Endodermal cell (in vitro differentiated cells): ENCODE measurements around the gene VIPR1. TPM values are rescaled to one million over a fixed set of nuclear protein-coding genes. Genes with fewer than 3 reads are reported as not detected.

Experiments used
- DNase-seq: peaks from one replicate; pipeline ENCODE4 v3.0.0-alpha.2; 2017
- H3K27ac ChIP-seq: 2 replicates; pipeline ENCODE4 v1.5.1; 2013; ENCODE audit warnings: mild to moderate bottlenecking, low read depth, low read length, moderate library complexity
- H3K27me3 ChIP-seq: 2 replicates; pipeline ENCODE4 v1.6.1; 2013; ENCODE audit warnings: mild to moderate bottlenecking, low read length, moderate library complexity; ENCODE audit not compliant: insufficient read depth, control insufficient read depth, poor library complexity, severe bottlenecking
- H3K36me3 ChIP-seq: 2 replicates; pipeline ENCODE4 v1.7.0; 2013; ENCODE audit warnings: mild to moderate bottlenecking, low read length, moderate library complexity; ENCODE audit not compliant: control insufficient read depth, insufficient read depth
- H3K4me1 ChIP-seq: one replicate; pipeline ENCODE4 v1.7.0; 2013; ENCODE audit warnings: low read length; ENCODE audit not compliant: control insufficient read depth, insufficient read depth
- H3K4me3 ChIP-seq: 2 replicates; pipeline ENCODE4 v1.5.1; 2013; ENCODE audit warnings: mild to moderate bottlenecking, low read length, moderate library complexity
- H3K9ac ChIP-seq: 2 replicates; pipeline ENCODE4 v1.6.1; 2013; ENCODE audit warnings: mild to moderate bottlenecking, low read length, moderate library complexity; ENCODE audit not compliant: poor library complexity, severe bottlenecking; ENCODE audit errors: extremely low read depth
- H3K9me3 ChIP-seq: 2 replicates; pipeline ENCODE4 v1.6.1; 2013; ENCODE audit warnings: mild to moderate bottlenecking, low read length, moderate library complexity; ENCODE audit not compliant: control insufficient read depth
- H3K27ac Mint-ChIP-seq: 2 replicates; pipeline ENCODE4 v1.8.0; 2020; ENCODE audit warnings: mixed read lengths
- H3K27me3 Mint-ChIP-seq: 2 replicates; pipeline ENCODE4 v1.8.0; 2021; ENCODE audit warnings: mild to moderate bottlenecking, mixed read lengths; ENCODE audit not compliant: insufficient read depth
- H3K36me3 Mint-ChIP-seq: 2 replicates; pipeline ENCODE4 v1.8.0; 2020; ENCODE audit warnings: low read depth, mixed read lengths
- H3K4me1 Mint-ChIP-seq: 2 replicates; pipeline ENCODE4 v1.8.0; 2020; ENCODE audit warnings: mixed read lengths
- H3K4me3 Mint-ChIP-seq: 2 replicates; pipeline ENCODE4 v1.8.0; 2020; ENCODE audit warnings: mild to moderate bottlenecking, moderate library complexity, mixed read lengths
- H3K9me3 Mint-ChIP-seq: 2 replicates; pipeline ENCODE4 v1.8.0; 2020; ENCODE audit warnings: mild to moderate bottlenecking, mixed read lengths
- CTCF ChIP-seq: fragments of 200-600 bp; sonication (generic); conservative IDR thresholded peaks from 2 replicates; pipeline ENCODE4 v1.5.0; 2021; ENCODE audit warnings: antibody characterized with exemption, mild to moderate bottlenecking
- WGBS, 2 experiments: methylation state at CpG; one replicate each; pipeline versions ENCODE4 v1.1.5 to v1.1.7; 2013; ENCODE audit warnings: missing lambda C conversion rate in 2 of 2, mixed read lengths in 1 of 2; ENCODE audit not compliant: insufficient coverage in 1 of 2, insufficient read length in 1 of 2; 5-methylcytosine and 5-hydroxymethylcytosine counted together
- total RNA-seq, 2 donors: library from RNA; stranded (reverse); fragmentation: NEBNext Ultra II Directional in 1 of 2; extraction: Animal tissue kit (Norgen Biotek cat#: 25700) in 1 of 2; gene quantifications; 2 replicates in 1 of 2; 3 replicates in 1 of 2; pipeline ENCODE4 v1.2.1, GENCODE V29; 2021

VIPR1 gene
- total RNA-seq, 2 donors from 2014 or later, result 12.9 to 14.7 TPM

- peaks cover 8% of the 10 kb centered on the region for H3K4me1 Mint-ChIP-seq
- no peak overlapping the region for H3K27ac ChIP-seq
- no peak overlapping the region for H3K4me3 ChIP-seq
- no peak for DNase-seq
- no peak overlapping the region for H3K9ac ChIP-seq
- H3K36me3 ChIP-seq, result no peaks in the 10 kb centered on the region
- H3K4me1 ChIP-seq, result no peaks in the 10 kb centered on the region
- H3K27ac Mint-ChIP-seq, result no peak overlapping the region
- H3K27me3 Mint-ChIP-seq, result peaks cover 5% of the 10 kb centered on the region
- H3K36me3 Mint-ChIP-seq, result peaks cover 1% of the 10 kb centered on the region
- TF ChIP-seq CTCF, result no peak
- H3K9me3 ChIP-seq, result no peaks in the 10 kb centered on the region
- no peak overlapping the region for H3K4me3 Mint-ChIP-seq
- no peaks in the 10 kb centered on the region for H3K27me3 ChIP-seq
- no peaks in the 10 kb centered on the region for H3K9me3 Mint-ChIP-seq
These were observed 34.9 kb downstream of the VIPR1 start for GRCh38 chr3:42537350-42537749.

GRCh38 chr3:42539871-42540714 is 37.6 kb downstream of the VIPR1 start:
- Histone ChIP-seq H3K9me3 (no peaks in the 10 kb centered on the region), H3K4me1 (no peaks in the 10 kb centered on the region), H3K4me3 (no peak overlapping the region), H3K36me3 (no peaks in the 10 kb centered on the region), H3K27ac (no peak overlapping the region), H3K27me3 (no peaks in the 10 kb centered on the region), H3K9ac (no peak overlapping the region)
- Mint-ChIP-seq H3K27ac (no peak overlapping the region), H3K36me3 (no peaks in the 10 kb centered on the region), H3K4me3 (no peak overlapping the region), H3K4me1 (peaks cover 5% of the 10 kb centered on the region), H3K27me3 (peaks cover 5% of the 10 kb centered on the region), H3K9me3 (no peaks in the 10 kb centered on the region)
- peak; percentile 96 for DNase-seq
- WGBS, 2 experiments, result 63 to 95% methylated on average over 4 to 14 of the region's 14 CpGs
- TF ChIP-seq CTCF, result peak; percentile 89

DNA sequence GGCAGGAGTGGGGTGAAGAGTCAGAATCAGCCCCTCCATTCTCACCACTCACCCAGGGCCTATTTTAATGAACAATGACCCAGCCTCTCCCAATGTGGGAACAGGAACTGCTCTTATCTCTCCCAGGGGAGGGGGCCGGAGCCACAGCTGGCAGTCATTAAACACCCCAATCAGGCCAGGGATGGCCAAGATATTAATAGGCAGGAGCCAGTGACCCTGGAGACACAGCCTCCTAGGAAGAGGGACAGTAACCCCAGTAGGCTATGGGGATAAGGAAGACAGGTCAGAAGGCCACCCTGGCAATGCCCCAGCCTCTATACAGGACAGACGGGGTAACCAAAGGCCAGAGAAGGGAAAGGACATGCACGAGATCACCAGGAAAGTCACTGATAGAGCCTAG is 38.6 kb downstream of the VIPR1 start:
- Histone ChIP-seq H3K9me3 (no peaks in the 10 kb centered on the region), H3K4me1 (no peaks in the 10 kb centered on the region), H3K4me3 (no peak overlapping the region), H3K27ac (no peak overlapping the region), H3K36me3 (no peaks in the 10 kb centered on the region), H3K9ac (no peak overlapping the region), H3K27me3 (no peaks in the 10 kb centered on the region)
- Mint-ChIP-seq H3K36me3 (no peaks in the 10 kb centered on the region), H3K9me3 (no peaks in the 10 kb centered on the region), H3K27me3 (peaks cover 5% of the 10 kb centered on the region), H3K4me3 (no peak overlapping the region), H3K4me1 (peaks cover 5% of the 10 kb centered on the region), H3K27ac (no peak overlapping the region)
- no peak for DNase-seq
- 81 to 83% methylated on average over 3 of the region's 3 CpGs for WGBS, 2 experiments
- no peak for TF ChIP-seq CTCF
